Measurements from ENCODE around the gene TCP11L1. TPM values are rescaled to one million over a fixed set of nuclear protein-coding genes. Genes with fewer than 3 reads are reported as not detected.
A peak's percentile ranks its signal among the peaks of the same experiment; 100 is the strongest.

Gene TCP11L1
- total and polyA plus RNA-seq, 9 of the 15 experiments (the other 6 are each of a cell fraction or from before 2014, with no cell fraction given) = 1.6 to 15.3 (median 5.4) TPM

GRCh38 chr11:33040033-33040861 lies 875 bp downstream of the TCP11L1 start (continued):
- TF ChIP-seq, protein P1, sequence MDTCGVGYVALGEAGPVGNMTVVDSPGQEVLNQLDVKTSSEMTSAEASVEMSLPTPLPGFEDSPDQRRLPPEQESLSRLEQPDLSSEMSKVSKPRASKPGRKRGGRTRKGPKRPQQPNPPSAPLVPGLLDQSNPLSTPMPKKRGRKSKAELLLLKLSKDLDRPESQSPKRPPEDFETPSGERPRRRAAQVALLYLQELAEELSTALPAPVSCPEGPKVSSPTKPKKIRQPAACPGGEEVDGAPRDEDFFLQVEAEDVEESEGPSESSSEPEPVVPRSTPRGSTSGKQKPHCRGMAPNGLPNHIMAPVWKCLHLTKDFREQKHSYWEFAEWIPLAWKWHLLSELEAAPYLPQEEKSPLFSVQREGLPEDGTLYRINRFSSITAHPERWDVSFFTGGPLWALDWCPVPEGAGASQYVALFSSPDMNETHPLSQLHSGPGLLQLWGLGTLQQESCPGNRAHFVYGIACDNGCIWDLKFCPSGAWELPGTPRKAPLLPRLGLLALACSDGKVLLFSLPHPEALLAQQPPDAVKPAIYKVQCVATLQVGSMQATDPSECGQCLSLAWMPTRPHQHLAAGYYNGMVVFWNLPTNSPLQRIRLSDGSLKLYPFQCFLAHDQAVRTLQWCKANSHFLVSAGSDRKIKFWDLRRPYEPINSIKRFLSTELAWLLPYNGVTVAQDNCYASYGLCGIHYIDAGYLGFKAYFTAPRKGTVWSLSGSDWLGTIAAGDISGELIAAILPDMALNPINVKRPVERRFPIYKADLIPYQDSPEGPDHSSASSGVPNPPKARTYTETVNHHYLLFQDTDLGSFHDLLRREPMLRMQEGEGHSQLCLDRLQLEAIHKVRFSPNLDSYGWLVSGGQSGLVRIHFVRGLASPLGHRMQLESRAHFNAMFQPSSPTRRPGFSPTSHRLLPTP (IDR thresholded peaks at IDR 0.05; ENCODE audit: borderline replicate concordance, extremely low read depth, insufficient read length) = no peak
- no peak for TF ChIP-seq ZNF584 (CRISPR knock-in tag; IDR thresholded peaks at IDR 0.05; ENCODE audit: low read depth)
- TF ChIP-seq MAFG (tag; conservative IDR thresholded peaks at IDR 0.05) = no peak
- TF ChIP-seq ZNF79 (CRISPR knock-in tag; IDR thresholded peaks at IDR 0.05; ENCODE audit: low read depth) = no peak
- TF ChIP-seq ZNF134 (CRISPR knock-in tag; conservative IDR thresholded peaks at IDR 0.05) = no peak
- TF ChIP-seq, protein P2, sequence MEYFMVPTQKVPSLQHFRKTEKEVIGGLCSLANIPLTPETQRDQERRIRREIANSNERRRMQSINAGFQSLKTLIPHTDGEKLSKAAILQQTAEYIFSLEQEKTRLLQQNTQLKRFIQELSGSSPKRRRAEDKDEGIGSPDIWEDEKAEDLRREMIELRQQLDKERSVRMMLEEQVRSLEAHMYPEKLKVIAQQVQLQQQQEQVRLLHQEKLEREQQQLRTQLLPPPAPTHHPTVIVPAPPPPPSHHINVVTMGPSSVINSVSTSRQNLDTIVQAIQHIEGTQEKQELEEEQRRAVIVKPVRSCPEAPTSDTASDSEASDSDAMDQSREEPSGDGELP (CRISPR knock-in tag; IDR thresholded peaks at IDR 0.05; ENCODE audit: borderline replicate concordance) = peak; percentile 96
- no peak for TF ChIP-seq MYNN (IDR thresholded peaks at IDR 0.05)
- TF ChIP-seq MYNN (CRISPR knock-in tag; IDR thresholded peaks at IDR 0.05) = no peak
- no peak for TF ChIP-seq ILF3 (IDR thresholded peaks at IDR 0.05; ENCODE audit: borderline replicate concordance)
- TF ChIP-seq ZNF766 (CRISPR knock-in tag; conservative IDR thresholded peaks at IDR 0.05) = no peak
- no peak for TF ChIP-seq TCF3 (CRISPR knock-in tag; IDR thresholded peaks at IDR 0.05)
- TF ChIP-seq HCFC1 (IDR thresholded peaks at IDR 0.05; ENCODE audit: low read depth, low read length) = no peak
- TF ChIP-seq ZSCAN29 (IDR thresholded peaks at IDR 0.05) = no peak
- no peak for TF ChIP-seq MYC (IDR thresholded peaks at IDR 0.05; ENCODE audit: low read depth, low read length)
- TF ChIP-seq MYC (CRISPR knock-in tag; IDR thresholded peaks at IDR 0.05; ENCODE audit: borderline replicate concordance, low read depth) = 0 out of 2 replicates have a peak, but pooled peaks have one; percentile 64
- TF ChIP-seq DIDO1 (tag; IDR thresholded peaks at IDR 0.05; ENCODE audit: low read depth) = 0 out of 2 replicates have a peak, but pooled peaks have one; percentile 40
